ENCODE data around the gene PDE4B. TPM values are rescaled to one million over a fixed set of nuclear protein-coding genes. Genes with fewer than 3 reads are reported as not detected.

PDE4B gene
- total RNA-seq, 2 experiments from 2014 or later, result 42.2 to 71.2 TPM

DNA sequence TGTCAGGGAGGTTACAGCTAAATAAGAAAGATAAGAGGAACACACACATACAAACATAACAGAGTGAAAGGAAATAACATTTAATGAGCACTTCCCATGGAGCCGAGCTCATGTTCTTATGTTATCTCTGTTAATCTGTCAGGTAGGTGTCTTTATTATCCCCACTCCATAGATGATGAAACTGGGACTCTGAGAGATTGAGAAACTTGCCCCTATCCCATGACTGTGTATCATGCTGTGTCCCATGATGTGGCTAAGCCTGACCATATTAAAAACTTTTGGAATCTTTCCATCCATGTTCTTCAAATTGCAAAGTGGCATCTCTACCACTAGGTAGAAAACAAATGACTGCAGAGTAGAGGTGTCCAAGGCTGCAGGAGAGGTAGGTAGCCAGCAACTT, 456.1 kb downstream of the PDE4B start:
- Mint-ChIP-seq H3K4me1 (peaks cover 63% of the 10 kb centered on the region), H3K9me3 (ENCODE audit: low read depth) (no peaks in the 10 kb centered on the region), H3K27me3 (no peaks in the 10 kb centered on the region), H3K4me3 (peak overlapping the region; percentile 14), H3K27ac (peak overlapping the region; percentile 0), H3K36me3 (no peaks in the 10 kb centered on the region)
- DNase-seq (no peak), ATAC-seq (no peak)
- CTCF ChIA-PET, result interaction anchor here (0.7 to 20.4 kb wide), 10 partner anchors 27 to 286 kb away, joined by 3 to 406 read pairs (median 8); no protein-coding TSS in a partner anchor

- Mint-ChIP-seq H3K9me3 (ENCODE audit: low read depth) (no peaks in the 10 kb centered on the region), H3K4me1 (peaks cover 75% of the 10 kb centered on the region), H3K27ac (no peak overlapping the region), H3K36me3 (peaks cover 1% of the 10 kb centered on the region), H3K27me3 (no peaks in the 10 kb centered on the region), H3K4me3 (no peak overlapping the region)
- ATAC-seq (no peak), DNase-seq (no peak)
- CTCF ChIA-PET, result interaction anchor here (0.7 to 20.4 kb wide), 6 partner anchors 22 to 253 kb away, joined by 3 to 406 read pairs (median 6); no protein-coding TSS in a partner anchor
These were observed 457.4 kb downstream of the PDE4B start for GRCh38 chr1:66250075-66250474.

GRCh38 chr1:66250478-66250877, 457.8 kb downstream of the PDE4B start:
- Mint-ChIP-seq H3K9me3 (ENCODE audit: low read depth) (no peaks in the 10 kb centered on the region), H3K27me3 (no peaks in the 10 kb centered on the region), H3K27ac (no peak overlapping the region), H3K4me3 (no peak overlapping the region), H3K36me3 (peaks cover 1% of the 10 kb centered on the region), H3K4me1 (peaks cover 79% of the 10 kb centered on the region)
- ATAC-seq (no peak), DNase-seq (no peak)
- CTCF ChIA-PET, result interaction anchor here (0.7 to 20.4 kb wide), 7 partner anchors 7 to 253 kb away, joined by 3 to 406 read pairs (median 6); no protein-coding TSS in a partner anchor

GRCh38 chr1:66251546-66251945, 458.9 kb downstream of the PDE4B start:
- CTCF ChIA-PET, result interaction anchor here (0.9 to 20.4 kb wide), 12 partner anchors 8 to 294 kb away, joined by 3 to 406 read pairs (median 4); no protein-coding TSS in a partner anchor
- Mint-ChIP-seq H3K9me3 (ENCODE audit: low read depth) (no peaks in the 10 kb centered on the region), H3K27ac (peak overlapping the region; percentile 1), H3K4me3 (no peak overlapping the region), H3K27me3 (no peaks in the 10 kb centered on the region), H3K4me1 (peaks cover 81% of the 10 kb centered on the region), H3K36me3 (peaks cover 1% of the 10 kb centered on the region)
- no peak for ATAC-seq
- DNase-seq, result no peak

- CTCF ChIA-PET, result interaction anchor here (0.6 to 20.4 kb wide), 21 partner anchors 8 to 458 kb away, joined by 3 to 406 read pairs (median 4); no protein-coding TSS in a partner anchor
- Mint-ChIP-seq H3K4me3 (no peak overlapping the region), H3K27me3 (no peaks in the 10 kb centered on the region), H3K4me1 (peaks cover 77% of the 10 kb centered on the region), H3K36me3 (peaks cover 3% of the 10 kb centered on the region), H3K27ac (no peak overlapping the region), H3K9me3 (ENCODE audit: low read depth) (no peaks in the 10 kb centered on the region)
- ATAC-seq, result peak; percentile 87
- DNase-seq, result no peak
These were observed 460.7 kb downstream of the PDE4B start for GRCh38 chr1:66253330-66253921.

- peaks cover 78% of the 10 kb centered on the region for H3K4me1 Mint-ChIP-seq
- no peaks in the 10 kb centered on the region for H3K27me3 Mint-ChIP-seq
- CTCF ChIA-PET, result interaction anchor here (1.2 to 20.4 kb wide), 6 partner anchors 20 to 190 kb away, joined by 3 to 406 read pairs (median 4); no protein-coding TSS in a partner anchor
- no peak overlapping the region for H3K27ac Mint-ChIP-seq
- no peak overlapping the region for H3K4me3 Mint-ChIP-seq
- H3K36me3 Mint-ChIP-seq, result peaks cover 4% of the 10 kb centered on the region
- no peaks in the 10 kb centered on the region for H3K9me3 Mint-ChIP-seq (ENCODE audit: low read depth)
- DNase-seq (no peak), ATAC-seq (no peak)
These were observed 462.1 kb downstream of the PDE4B start for GRCh38 chr1:66254785-66255184.

DNA sequence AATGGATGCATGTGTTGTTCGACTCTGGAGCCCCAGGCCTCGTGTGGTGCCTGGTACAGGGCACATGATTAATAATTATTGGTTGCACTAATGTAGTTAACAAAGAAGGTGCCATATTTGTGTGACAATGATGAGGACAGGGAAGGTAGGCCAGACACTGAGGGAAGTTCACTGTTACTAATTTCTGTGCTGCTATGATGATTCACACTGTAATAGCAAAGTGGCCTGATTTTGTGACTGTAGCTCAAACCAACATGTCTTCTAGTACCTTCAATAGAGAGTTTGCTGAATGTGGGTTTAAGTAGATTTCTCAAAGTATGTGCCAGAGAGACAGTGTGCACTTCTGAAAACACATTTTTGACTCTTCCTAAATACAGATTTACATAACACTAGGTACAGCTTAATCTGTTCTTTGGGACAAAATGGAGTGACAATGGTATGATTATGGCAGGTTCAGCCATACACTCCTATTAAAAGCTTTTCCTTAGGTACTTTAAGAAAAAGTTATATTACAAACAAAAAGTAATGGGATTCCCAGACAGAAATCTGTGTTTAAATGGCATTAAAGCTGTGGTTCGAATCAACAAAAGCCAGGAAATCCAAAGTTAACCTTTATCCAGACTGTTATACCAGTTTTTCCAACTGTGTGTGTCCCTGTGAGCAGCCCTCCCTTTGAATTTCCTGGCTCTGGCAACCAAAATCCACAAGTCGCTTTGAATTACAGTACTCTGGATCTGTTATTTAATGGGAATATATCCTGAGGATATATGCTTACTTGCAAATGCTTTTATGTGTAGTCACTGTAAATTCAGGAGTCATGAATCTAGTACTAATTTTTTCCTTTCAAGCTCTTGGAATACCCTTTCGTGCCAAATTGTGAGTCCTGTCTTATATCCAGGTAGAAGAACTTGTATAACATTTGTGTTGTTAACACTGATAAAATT, 464.2 kb downstream of the PDE4B start:
- Mint-ChIP-seq H3K4me1 (peaks cover 80% of the 10 kb centered on the region), H3K27me3 (no peaks in the 10 kb centered on the region), H3K27ac (no peak overlapping the region), H3K36me3 (peaks cover 14% of the 10 kb centered on the region), H3K4me3 (no peak overlapping the region), H3K9me3 (ENCODE audit: low read depth) (no peaks in the 10 kb centered on the region)
- CTCF ChIA-PET, result interaction anchor here (1.0 to 20.4 kb wide), 13 partner anchors 10 to 298 kb away, joined by 3 to 406 read pairs (median 6); no protein-coding TSS in a partner anchor
- DNase-seq (no peak), ATAC-seq (no peak)

- peak; percentile 88 for ATAC-seq
- no peaks in the 10 kb centered on the region for H3K27me3 Mint-ChIP-seq
- no peak overlapping the region for H3K4me3 Mint-ChIP-seq
- H3K27ac Mint-ChIP-seq, result peak overlapping the region; percentile 44
- CTCF ChIA-PET, result interaction anchor here (1.0 to 20.4 kb wide), 7 partner anchors 13 to 186 kb away, joined by 4 to 406 read pairs (median 11); no protein-coding TSS in a partner anchor
- H3K9me3 Mint-ChIP-seq (ENCODE audit: low read depth), result no peaks in the 10 kb centered on the region
- no peak for DNase-seq
- H3K36me3 Mint-ChIP-seq, result peaks cover 17% of the 10 kb centered on the region
- peaks cover 84% of the 10 kb centered on the region for H3K4me1 Mint-ChIP-seq
These were observed 465.9 kb downstream of the PDE4B start for GRCh38 chr1:66258404-66259105.

DNA sequence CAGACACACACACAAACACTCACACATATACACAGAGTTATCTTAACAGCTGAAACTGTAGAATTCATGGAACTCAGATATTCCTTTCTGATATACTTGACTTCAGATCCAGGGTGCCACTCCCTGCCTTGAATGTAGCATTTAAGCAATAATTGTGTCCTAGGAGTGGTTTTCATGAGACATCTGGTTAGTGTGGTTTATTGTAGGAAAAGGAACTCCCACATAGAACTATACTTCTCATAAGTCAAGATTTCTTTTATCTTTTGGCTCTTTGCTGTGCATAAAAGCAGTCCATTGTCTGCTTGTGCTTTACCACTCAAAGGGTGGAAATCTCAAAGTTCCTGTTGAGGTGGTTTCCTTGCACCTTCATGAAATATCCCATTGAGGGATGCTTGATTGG, 468.7 kb downstream of the PDE4B start:
- no peak overlapping the region for H3K27ac Mint-ChIP-seq
- H3K27me3 Mint-ChIP-seq, result no peaks in the 10 kb centered on the region
- H3K4me1 Mint-ChIP-seq, result peaks cover 72% of the 10 kb centered on the region
- CTCF ChIA-PET, result interaction anchor here (1.7 to 1.9 kb wide), 2 partner anchors 9 to 19 kb away, joined by 4 to 9 read pairs; no protein-coding TSS in a partner anchor
- DNase-seq (no peak), ATAC-seq (no peak)
- peaks cover 17% of the 10 kb centered on the region for H3K36me3 Mint-ChIP-seq
- H3K9me3 Mint-ChIP-seq (ENCODE audit: low read depth), result no peaks in the 10 kb centered on the region
- no peak overlapping the region for H3K4me3 Mint-ChIP-seq

- H3K9me3 Mint-ChIP-seq (ENCODE audit: low read depth), result no peaks in the 10 kb centered on the region
- no peak for DNase-seq
- CTCF ChIA-PET, result no interaction called here
- no peak for ATAC-seq
- H3K4me1 Mint-ChIP-seq, result peaks cover 69% of the 10 kb centered on the region
- H3K4me3 Mint-ChIP-seq, result no peak overlapping the region
- H3K27ac Mint-ChIP-seq, result no peak overlapping the region
- peaks cover 19% of the 10 kb centered on the region for H3K36me3 Mint-ChIP-seq
- H3K27me3 Mint-ChIP-seq, result no peaks in the 10 kb centered on the region
These were observed 469.7 kb downstream of the PDE4B start for GRCh38 chr1:66262208-66262963.

- Mint-ChIP-seq H3K4me1 (peaks cover 51% of the 10 kb centered on the region), H3K27me3 (no peaks in the 10 kb centered on the region), H3K9me3 (ENCODE audit: low read depth) (no peaks in the 10 kb centered on the region), H3K4me3 (no peak overlapping the region), H3K27ac (no peak overlapping the region), H3K36me3 (peaks cover 15% of the 10 kb centered on the region)
- CTCF ChIA-PET, result interaction anchor here (1.0 to 1.6 kb wide), 4 partner anchors 12 to 181 kb away, joined by 3 to 5 read pairs (median 4); no protein-coding TSS in a partner anchor
- no peak for ATAC-seq
- no peak for DNase-seq
These were observed 472.6 kb downstream of the PDE4B start for GRCh38 chr1:66265268-66265667.

- no peak overlapping the region for H3K27ac Mint-ChIP-seq
- ATAC-seq, result no peak
- no peak overlapping the region for H3K4me3 Mint-ChIP-seq
- H3K4me1 Mint-ChIP-seq, result peaks cover 48% of the 10 kb centered on the region
- H3K9me3 Mint-ChIP-seq (ENCODE audit: low read depth), result no peaks in the 10 kb centered on the region
- peaks cover 12% of the 10 kb centered on the region for H3K36me3 Mint-ChIP-seq
- CTCF ChIA-PET, result interaction anchor here (1.0 to 1.6 kb wide), 2 partner anchors 12 to 181 kb away, joined by 3 to 4 read pairs; no protein-coding TSS in a partner anchor
- DNase-seq, result no peak
- H3K27me3 Mint-ChIP-seq, result no peaks in the 10 kb centered on the region
These were observed 473.1 kb downstream of the PDE4B start for GRCh38 chr1:66265796-66266195.
